OCI-LY7 (cell line): ENCODE measurements around the gene IL1RL2. TPM values are rescaled to one million over a fixed set of nuclear protein-coding genes. Genes with fewer than 3 reads are reported as not detected.

Experiments
- BruUV-seq: library from RNA; stranded (reverse); fragments of 400-500 nt; replicated peaks from 2 replicates; lab custom pipeline; 2021; lab: Mats Ljungman, UMichigan
- CTCF ChIA-PET: fragments of 300-600 bp; sonication (Branson Sonifier 250); formaldehyde crosslinking; loops from one replicate; lab custom pipeline; 2022; ENCODE audit warnings: antibody characterized with exemption; ENCODE audit not compliant: unreplicated experiment; lab: Charles Lee
- POLR2A ChIA-PET: fragments of 300-600 bp; sonication (Branson Sonifier 250); formaldehyde crosslinking; loops from one replicate; lab custom pipeline; 2022; ENCODE audit warnings: antibody characterized with exemption; lab: Charles Lee
- DNase-seq: peaks from one replicate; pipeline ENCODE4 v3.0.0-alpha.2; 2015; ENCODE audit warnings: low spot score
- H2AFZ ChIP-seq: fragments of 200-600 bp; sonication (generic), shearing (Covaris generic); 2 replicates; pipeline ENCODE4 v1.6.1; 2014; ENCODE audit warnings: mild to moderate bottlenecking, antibody characterized with exemption, low read length, moderate library complexity
- H3K27ac ChIP-seq: fragments of 200-600 bp; sonication (generic); 2 replicates; pipeline ENCODE4 v1.5.1; 2014; ENCODE audit warnings: mixed run types, low read depth, mild to moderate bottlenecking, moderate library complexity, low read length, inconsistent platforms; ENCODE audit not compliant: poor library complexity, severe bottlenecking
- H3K36me3 ChIP-seq: fragments of 200-600 bp; sonication (generic); 2 replicates; pipeline ENCODE4 v1.6.1; 2014; ENCODE audit warnings: mild to moderate bottlenecking, antibody characterized with exemption, low read length, moderate library complexity, mixed read lengths; ENCODE audit not compliant: insufficient read depth
- H3K4me1 ChIP-seq: fragments of 200-600 bp; sonication (generic); 2 replicates; pipeline ENCODE4 v1.5.1; 2014; ENCODE audit warnings: mild to moderate bottlenecking, low read length; ENCODE audit not compliant: insufficient read depth, poor library complexity, severe bottlenecking
- H3K4me2 ChIP-seq: fragments of 200-600 bp; sonication (generic); 2 replicates; pipeline ENCODE4 v1.6.1; 2014; ENCODE audit warnings: mild to moderate bottlenecking, low read length
- H3K4me3 ChIP-seq: fragments of 200-600 bp; sonication (generic); 2 replicates; pipeline ENCODE4 v1.5.1; 2014; ENCODE audit warnings: mild to moderate bottlenecking, low read depth, low read length; ENCODE audit not compliant: poor library complexity, severe bottlenecking
- H3K79me2 ChIP-seq: fragments of 200-600 bp; sonication (generic); 2 replicates; pipeline ENCODE4 v1.6.1; 2016; ENCODE audit warnings: low read depth, mild to moderate bottlenecking, low read length, moderate library complexity, mixed read lengths; ENCODE audit not compliant: insufficient read depth
- H3K9me2 ChIP-seq: fragments of 200-600 bp; sonication (generic); 2 replicates; pipeline ENCODE4 v1.6.1; 2016; ENCODE audit warnings: mild to moderate bottlenecking, low read length, mixed read lengths; ENCODE audit not compliant: insufficient read depth
- H3K9me3 ChIP-seq: fragments of 200-600 bp; sonication (generic); 2 replicates; pipeline ENCODE4 v1.6.1; 2014; ENCODE audit warnings: mild to moderate bottlenecking, mixed run types, low read length, mixed read lengths
- H4K20me1 ChIP-seq: fragments of 200-600 bp; sonication (generic); 2 replicates; pipeline ENCODE4 v1.6.1; 2014; ENCODE audit warnings: mild to moderate bottlenecking, antibody characterized with exemption, low read length, moderate library complexity, mixed read lengths; ENCODE audit not compliant: insufficient read depth
- CTCF ChIP-seq: fragments of 200-600 bp; sonication (generic); conservative IDR thresholded peaks from 2 replicates; pipeline ENCODE4 v1.5.1; 2014; ENCODE audit warnings: mild to moderate bottlenecking, antibody characterized with exemption, low read length, moderate library complexity, mixed read lengths
- EZH2phosphoT487 ChIP-seq: fragments of 200-600 bp; sonication (generic); IDR thresholded peaks from 2 replicates; pipeline ENCODE4 v1.6.1; 2018; ENCODE audit warnings: low read depth, borderline replicate concordance, mild to moderate bottlenecking, mixed run types, antibody characterized with exemption, low read length, moderate library complexity, mixed read lengths
- intact Hi-C: fragments of 100-400 bp; cut with micrococcal nuclease; formaldehyde crosslinking; loops from one replicate; pipeline ENCODE4 v1.10.0; 2022; ENCODE audit not compliant: unreplicated experiment
- total RNA-seq, 2 experiments: library from RNA; depleted of rRNA in 1 of 2; stranded (reverse); fragments of >200 nt in 1 of 2; shearing (Covaris generic) in 1 of 2; gene quantifications; 2 replicates each; pipeline ENCODE4 v1.2.3, GENCODE V29; 2014 to 2022

IL1RL2 gene
- total RNA-seq, 2 experiments from 2014 or later: not detected

DNA sequence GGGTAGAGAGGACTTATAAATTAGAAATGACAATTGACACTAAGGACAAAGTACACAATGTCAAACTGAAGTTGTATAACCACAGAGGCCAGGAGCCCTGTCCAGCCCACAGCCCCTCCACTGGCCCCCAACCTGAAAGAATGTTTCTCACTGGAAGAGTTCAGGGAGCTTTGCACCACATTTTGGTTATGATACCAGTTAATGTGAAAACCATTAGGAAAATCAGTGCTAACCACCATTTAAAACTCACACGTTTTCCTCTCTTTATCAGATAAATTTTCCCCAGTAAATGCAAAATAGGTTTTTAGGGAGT, 6.2 kb upstream of the IL1RL2 start:
- ChIA-PET POLR2A (no interaction called here), CTCF (no interaction called here)
- Histone ChIP-seq H3K9me2 (no peaks in the 10 kb centered on the region), H3K9me3 (no peaks in the 10 kb centered on the region), H3K4me1 (no peaks in the 10 kb centered on the region), H3K79me2 (no peaks in the 10 kb centered on the region), H3K27ac (no peak overlapping the region), H2AFZ (no peak overlapping the region), H3K36me3 (no peaks in the 10 kb centered on the region), H3K4me3 (no peak overlapping the region), H4K20me1 (no peaks in the 10 kb centered on the region), H3K4me2 (no peak overlapping the region)
- intact Hi-C loops: no loop called here
- TF ChIP-seq CTCF: no peak
- no peak for TF ChIP-seq EZH2phosphoT487
- no peak for DNase-seq
- no TSS peak for BruUV-seq

- Histone ChIP-seq H3K4me3 (no peak overlapping the region), H3K79me2 (no peaks in the 10 kb centered on the region), H4K20me1 (no peaks in the 10 kb centered on the region), H3K9me2 (no peaks in the 10 kb centered on the region), H2AFZ (no peak overlapping the region), H3K9me3 (no peaks in the 10 kb centered on the region), H3K4me1 (no peaks in the 10 kb centered on the region), H3K27ac (no peak overlapping the region), H3K4me2 (no peak overlapping the region), H3K36me3 (no peaks in the 10 kb centered on the region)
- BruUV-seq: no TSS peak
- no peak for TF ChIP-seq CTCF
- intact Hi-C loops: no loop called here
- CTCF ChIA-PET: no interaction called here
- DNase-seq: no peak
- POLR2A ChIA-PET: no interaction called here
Observed at GRCh38 chr2:102181376-102181775, 5.4 kb upstream of the IL1RL2 start.

- no peak overlapping the region for H3K27ac ChIP-seq
- no peak overlapping the region for H2AFZ ChIP-seq
- TF ChIP-seq EZH2phosphoT487 (no peak), CTCF (no peak)
- no peaks in the 10 kb centered on the region for H3K9me3 ChIP-seq
- H3K79me2 ChIP-seq: no peaks in the 10 kb centered on the region
- H3K4me2 ChIP-seq: no peak overlapping the region
- BruUV-seq: no TSS peak
- intact Hi-C loops: no loop called here
- no peaks in the 10 kb centered on the region for H3K9me2 ChIP-seq
- ChIA-PET POLR2A (no interaction called here), CTCF (no interaction called here)
- H3K4me1 ChIP-seq: no peaks in the 10 kb centered on the region
- H3K36me3 ChIP-seq: no peaks in the 10 kb centered on the region
- no peaks in the 10 kb centered on the region for H4K20me1 ChIP-seq
- H3K4me3 ChIP-seq: no peak overlapping the region
- DNase-seq: no peak
Observed at GRCh38 chr2:102181919-102182635, 4.7 kb upstream of the IL1RL2 start.
